Central memory CD4-positive, alpha-beta T cell (primary cell): ENCODE results near the gene PTGDS.

Experiments used
- DNase-seq: peaks from one replicate; pipeline ENCODE4 v3.0.0; 2022

Gene PTGDS

DNA sequence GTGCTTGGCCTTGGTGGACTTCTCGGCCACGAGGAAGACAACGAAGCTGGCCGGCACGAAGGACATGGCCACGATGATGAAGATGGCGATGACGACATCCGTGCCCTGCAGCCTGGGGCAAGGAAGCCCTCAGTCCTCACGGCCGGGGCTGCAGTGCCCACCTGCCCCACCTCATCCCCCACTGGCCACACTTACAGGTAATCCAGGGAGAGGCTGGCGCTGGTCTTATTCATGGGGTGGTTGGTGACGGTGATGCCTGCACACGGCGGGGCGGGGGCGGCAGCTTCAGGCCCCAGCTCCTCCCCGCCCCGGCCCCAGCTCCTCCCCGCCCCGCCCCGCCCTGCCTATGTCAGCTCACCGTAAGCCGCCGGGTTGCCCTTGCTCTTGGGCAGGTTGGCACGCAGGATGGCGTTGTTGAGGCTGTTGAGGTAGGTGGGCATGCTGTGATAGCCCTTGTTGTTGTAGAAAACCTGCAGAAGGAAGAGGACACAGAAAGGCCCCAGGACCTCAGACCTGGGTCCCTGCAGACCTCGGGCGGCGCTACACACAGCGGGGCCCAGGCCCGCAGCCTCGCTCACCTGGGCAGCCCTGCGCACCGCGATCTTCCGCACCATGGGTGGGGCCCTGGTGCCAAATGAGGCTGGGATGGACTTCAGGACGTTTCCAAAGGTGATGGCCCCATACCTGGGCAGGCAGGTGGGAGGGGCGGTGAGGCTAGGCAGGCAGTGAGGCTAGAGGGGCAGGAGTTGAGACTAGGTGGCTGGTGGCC is 34.8 kb downstream of the PTGDS start:
- no peak for DNase-seq

DNA sequence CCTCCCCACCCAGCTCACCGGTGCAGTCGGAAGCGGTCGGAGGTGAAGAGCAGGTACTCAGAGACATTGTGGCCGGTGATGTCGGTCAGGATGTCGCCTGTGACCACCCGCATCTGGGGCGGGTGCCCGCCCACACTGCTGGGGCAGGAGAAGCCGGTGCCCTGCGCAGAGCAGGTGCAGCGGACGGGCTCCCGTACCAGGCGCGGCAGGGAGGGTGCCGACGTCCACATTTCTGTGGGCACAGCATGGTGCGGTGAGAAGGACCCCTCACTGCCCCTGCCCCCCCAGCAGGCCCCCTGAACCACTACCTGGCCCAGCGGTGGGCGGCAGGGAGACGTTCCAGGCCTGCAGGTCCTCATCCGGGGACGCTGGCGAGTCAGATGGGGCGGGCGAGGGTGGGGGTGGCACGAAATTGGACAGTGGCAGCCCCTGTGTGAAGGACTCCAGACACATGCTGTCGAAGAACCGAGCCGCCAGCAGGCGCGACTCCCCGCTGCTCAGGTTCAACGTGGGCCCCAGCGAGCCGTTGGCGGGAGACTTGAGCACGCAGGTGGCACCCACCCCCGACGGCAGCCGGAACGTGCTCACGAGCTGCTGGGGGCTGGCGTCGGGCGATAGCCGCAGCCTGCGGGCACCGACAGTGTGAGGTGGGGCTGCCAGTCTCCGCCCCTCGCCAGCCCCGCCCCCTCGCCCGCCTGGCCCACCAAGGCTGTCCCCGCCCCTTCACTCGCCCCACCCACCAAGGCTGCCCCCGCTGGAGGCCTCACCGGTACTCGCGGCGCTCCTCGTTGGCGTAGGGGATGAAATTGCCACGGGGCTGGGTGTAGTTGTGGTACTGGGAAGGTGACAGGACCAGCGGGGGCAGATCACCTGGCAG is 35.6 kb downstream of the PTGDS start:
- DNase-seq, result no peak

DNA sequence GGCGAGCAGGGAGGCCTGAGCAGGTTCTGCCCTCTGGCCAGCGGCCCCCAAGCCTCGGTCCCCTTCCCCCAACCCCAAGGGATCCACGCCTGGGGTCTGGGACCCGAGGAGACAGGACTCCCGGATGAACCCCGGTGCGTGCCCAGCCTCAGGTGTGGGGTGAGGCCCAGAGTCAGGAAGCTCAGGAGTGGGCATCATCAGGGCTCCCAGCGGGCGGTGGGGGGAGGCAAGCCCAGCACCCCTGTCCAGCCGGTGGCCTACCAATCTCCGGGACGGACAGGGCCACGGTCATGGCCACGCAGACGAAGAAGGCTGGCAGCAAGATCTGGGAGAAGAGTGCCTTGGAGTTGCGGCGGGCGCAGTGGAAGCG is 36.3 kb downstream of the PTGDS start:
- DNase-seq, result no peak

DNA sequence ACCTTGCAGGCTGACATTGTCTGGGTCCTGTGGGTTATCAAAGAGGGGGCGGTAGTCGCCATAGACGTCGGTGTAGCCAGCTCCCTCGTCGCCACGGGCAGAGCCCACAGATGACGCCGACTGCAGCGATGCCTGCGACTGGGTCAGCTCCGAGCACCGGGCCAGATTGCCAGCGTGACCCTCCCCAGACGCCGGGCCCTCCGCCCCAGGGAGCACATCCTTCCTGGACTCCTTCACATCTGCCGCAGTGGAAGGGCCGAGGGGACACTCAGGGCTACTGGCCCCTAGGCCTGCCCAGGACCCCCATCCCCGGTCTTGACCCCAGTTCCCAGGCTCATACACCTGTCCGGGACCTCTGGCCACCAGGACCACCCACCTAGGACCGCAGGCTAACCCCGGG is 36.9 kb downstream of the PTGDS start:
- DNase-seq, result no peak

GRCh38 chr9:137014776-137015539 is 37.7 kb downstream of the PTGDS start:
- DNase-seq, result no peak

GRCh38 chr9:137015540-137015930 is 38.2 kb downstream of the PTGDS start:
- DNase-seq, result no peak

GRCh38 chr9:137015976-137016375 is 38.7 kb downstream of the PTGDS start:
- DNase-seq, result no peak

GRCh38 chr9:137016436-137016835 is 39.1 kb downstream of the PTGDS start:
- no peak for DNase-seq

- DNase-seq, result no peak
Measured at GRCh38 chr9:137017071-137017470, 39.8 kb downstream of the PTGDS start.

DNA sequence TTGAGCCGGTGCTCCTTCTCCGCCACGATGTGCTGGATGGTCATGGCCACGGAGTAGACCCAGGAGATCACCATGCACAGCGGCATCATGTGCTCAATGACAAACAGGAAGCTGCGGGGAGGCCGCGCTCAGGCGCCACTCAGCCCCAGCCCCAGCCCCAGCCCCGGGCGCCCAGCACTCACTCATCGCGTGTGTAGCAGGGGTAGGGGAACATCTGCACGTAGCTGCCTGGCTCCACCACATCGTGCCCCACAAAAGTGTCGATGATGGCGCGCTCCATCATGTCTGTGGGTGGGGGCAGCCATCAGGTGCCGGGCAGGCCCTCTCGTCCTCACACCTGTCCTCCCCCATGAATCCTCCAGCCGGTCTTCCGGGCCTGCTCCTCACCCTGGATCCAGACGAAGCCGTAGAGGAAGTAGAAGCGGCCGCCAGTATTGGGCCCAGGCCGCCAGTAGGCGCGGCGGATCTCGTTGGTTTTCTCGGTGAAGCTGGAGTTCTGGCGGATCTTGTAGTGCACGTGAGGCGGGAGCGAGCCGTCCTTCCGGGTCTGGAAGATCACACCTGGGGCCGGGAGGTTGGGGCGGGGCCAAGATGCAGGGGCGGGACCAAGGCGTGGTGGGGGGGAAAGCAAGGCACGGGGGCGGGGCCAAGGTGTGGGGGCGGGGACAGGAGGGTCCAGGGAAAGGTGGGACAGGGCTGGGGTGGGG is 40.6 kb downstream of the PTGDS start:
- no peak for DNase-seq

GRCh38 chr9:137018761-137019559 is 41.7 kb downstream of the PTGDS start:
- DNase-seq, result no peak

- DNase-seq, result no peak
Measured at GRCh38 chr9:137019891-137020683, 42.8 kb downstream of the PTGDS start.

- DNase-seq, result no peak
Measured at GRCh38 chr9:137020771-137021567, 43.7 kb downstream of the PTGDS start.

DNA sequence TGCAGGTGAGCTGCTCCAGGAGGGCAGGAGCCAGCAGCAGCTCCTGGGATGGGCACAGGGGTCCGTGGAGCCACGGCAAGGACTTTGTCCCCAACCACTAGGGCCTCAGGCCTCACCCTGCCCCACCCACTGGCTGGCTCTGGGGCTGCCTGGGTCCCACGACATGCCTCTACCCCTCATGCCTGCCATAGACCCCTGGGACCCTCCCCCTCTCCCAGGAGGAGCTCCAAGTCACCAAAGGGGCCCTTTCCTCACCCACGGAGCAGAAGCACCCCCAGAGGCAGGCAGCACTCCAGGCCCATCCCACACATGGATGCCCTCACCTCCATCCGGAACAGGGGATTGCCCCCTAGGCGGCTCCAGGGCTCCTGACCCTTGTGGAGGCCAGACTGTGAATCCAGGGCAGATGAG is 44.3 kb downstream of the PTGDS start:
- DNase-seq, result no peak

DNA sequence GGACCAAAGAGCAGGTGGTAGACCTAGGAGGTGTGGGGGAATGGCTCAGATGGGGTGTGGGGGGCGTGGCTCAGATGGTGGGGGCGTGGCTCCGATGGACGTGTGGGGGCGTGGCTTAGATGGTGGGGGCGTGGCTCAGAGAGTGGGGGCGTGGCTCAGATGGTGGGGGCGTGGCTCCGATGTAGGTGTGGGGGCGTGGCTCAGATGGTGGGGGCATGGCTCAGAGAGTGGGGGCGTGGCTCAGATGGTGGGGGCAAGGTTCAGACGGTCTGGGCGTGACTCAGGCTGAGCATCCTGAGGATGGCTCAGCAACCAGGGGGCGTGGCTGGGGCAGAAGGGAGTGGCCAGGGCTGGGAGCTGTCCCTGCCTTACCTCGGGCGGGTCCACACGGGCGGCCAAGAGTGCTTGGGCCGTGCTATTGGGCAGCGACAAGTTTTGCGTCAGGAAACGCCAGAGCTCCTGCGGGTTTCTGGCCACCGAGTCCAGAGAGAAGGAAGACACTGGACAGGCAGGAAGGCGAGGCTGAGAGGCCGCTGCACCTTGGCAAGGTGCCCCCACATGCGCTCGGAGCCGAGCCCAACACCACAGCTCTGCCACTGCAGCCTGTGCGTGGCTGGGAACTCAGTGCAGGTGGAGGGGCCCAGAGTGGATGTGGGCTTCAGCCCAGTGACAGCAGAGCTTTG is 44.8 kb downstream of the PTGDS start:
- peak; percentile 58 for DNase-seq

DNA sequence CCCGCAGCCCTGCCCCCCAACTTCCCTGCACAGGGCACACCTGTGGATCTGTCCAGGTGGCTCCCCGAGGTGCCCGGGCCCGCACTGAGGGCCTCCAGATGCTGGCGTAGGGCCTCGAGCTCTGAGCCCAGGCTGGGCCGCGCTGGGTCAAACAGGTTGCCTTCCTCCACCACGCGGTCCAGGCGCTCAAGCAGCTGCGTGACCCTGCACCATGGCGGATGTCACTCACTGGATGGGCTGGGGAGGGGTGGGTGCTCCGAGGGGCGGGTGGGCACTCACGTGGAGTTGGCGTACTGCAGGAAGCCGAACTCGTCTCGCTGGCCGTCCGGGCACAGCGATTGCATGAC is 45.3 kb downstream of the PTGDS start:
- no peak for DNase-seq

- no peak for DNase-seq
Measured at GRCh38 chr9:137023157-137023556, 45.9 kb downstream of the PTGDS start.

DNA sequence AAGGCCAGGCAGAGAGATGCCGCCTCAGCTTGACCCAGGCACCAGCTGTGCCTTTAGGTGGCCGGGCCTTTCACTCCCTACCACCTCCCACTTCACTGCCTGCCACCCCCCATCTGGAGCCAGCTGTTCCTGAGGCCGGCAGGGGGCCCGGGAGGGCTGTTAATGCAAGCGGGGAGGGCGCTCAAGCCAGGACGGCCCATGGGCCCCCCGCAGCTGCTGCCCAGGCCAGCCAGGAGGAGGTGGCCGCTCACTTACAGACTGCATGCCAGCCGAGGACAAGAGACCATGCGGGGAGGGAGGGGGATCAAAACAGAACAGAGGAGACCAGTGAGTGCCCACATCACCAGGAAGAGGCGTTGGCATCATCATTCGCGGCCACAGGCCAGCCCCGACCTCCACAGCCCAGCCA is 46.3 kb downstream of the PTGDS start:
- no peak for DNase-seq

GRCh38 chr9:137025517-137025966 is 48.2 kb downstream of the PTGDS start:
- no peak for DNase-seq

DNA sequence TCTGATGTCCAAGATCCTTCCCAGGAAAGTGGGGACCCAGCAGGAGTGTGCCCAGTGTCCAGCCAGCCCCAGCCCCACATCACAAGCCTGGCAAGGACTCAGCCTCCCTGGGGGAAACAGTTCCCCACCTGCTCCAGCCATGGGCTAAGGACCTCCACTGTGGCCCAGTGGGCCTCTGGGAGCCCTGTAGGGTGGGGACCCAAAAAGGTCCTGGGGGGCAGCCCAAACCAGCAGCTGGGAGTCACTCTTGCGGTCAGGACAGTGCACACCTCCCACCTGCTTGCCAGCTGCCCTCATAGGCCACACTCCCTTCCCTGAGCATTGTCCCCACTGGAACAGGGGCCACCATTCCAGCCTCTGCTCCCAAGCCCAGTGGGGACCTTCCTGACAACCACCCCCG is 49.1 kb downstream of the PTGDS start:
- DNase-seq, result no peak
